Stimulated activated CD4-positive, alpha-beta T cell treated with anti-CD3 and anti-CD28 coated beads, Interleukin-12 subunit alpha, Interleukin-12 subunit beta, amount 100 ng/mL, for 48 hours (primary cell): ENCODE data around the gene LATS2.
"Not testable (repeated sequence)": the region's sequence is repeated elsewhere in the genome, so short reads cannot be mapped to it uniquely, and the experiment has no call there.

Experiments used
- DNase-seq, 3 donors: peaks; one replicate each; pipeline ENCODE4 v3.0.0-alpha.2; 2020; ENCODE audit warnings: low read depth in 2 of 3, low spot score in 1 of 3

LATS2 gene

GRCh38 chr13:20969182-20969581, 92.2 kb downstream of the LATS2 start:
- DNase-seq = no peak

DNA sequence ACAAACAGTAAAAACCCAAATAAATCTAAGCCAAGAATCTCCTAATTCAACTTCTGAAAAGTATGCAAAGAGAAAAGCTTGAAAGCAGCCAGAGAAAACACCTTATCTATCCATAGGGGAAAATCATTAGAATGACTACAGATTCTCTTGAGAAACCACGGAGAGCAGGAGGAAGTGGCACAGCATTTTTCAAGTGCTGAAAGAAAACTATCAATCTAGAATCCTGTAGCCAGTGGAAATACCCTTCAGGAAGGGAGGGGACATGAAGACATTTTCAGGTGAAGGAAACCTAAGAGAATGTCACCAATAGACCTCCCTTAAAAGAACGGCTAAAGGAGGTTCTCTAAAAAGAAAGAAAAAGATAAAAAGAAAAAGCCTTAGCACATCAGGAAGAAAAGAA, 92.6 kb downstream of the LATS2 start:
- DNase-seq = no peak

DNA sequence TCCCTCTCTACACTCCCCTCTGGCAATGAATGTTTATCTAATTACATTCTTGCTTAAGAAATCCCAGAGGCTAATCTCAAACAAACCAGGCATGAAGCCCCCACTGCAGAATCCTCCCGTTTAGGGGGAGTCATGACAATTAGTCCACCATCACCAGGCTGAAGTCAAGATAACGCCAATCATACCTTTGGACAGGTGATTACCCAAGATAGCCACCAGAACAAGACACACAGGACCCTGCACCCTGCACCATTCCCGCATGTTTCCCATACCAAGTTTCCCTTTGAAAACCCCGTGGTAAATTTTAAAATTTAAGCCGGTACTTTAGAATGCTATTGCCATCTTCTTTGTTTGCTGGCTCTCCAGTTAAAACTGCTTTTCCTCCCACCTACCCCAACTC, 94.0 kb downstream of the LATS2 start:
- DNase-seq = no peak

DNA sequence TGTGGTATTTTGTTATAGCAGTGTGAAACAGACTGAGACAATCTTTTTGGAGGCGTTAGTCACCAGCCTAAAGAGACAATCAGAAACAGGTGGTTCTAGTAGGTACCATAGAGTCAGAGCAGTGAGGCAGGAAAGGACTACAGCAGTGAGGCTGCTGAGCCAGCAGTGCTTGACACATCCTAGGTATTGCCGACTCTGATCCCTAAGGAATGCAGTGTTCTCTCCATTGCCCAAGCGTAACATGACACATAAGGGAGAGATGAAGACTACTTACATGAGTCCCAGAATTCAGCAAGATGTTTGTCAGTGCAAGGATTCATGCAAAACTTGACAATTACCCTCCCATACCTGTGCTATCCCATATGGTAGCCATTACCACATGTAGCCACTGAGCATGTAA, 96.5 kb downstream of the LATS2 start:
- no peak for DNase-seq

GRCh38 chr13:20961663-20962062, 99.7 kb downstream of the LATS2 start:
- DNase-seq = not testable (repeated sequence)

DNA sequence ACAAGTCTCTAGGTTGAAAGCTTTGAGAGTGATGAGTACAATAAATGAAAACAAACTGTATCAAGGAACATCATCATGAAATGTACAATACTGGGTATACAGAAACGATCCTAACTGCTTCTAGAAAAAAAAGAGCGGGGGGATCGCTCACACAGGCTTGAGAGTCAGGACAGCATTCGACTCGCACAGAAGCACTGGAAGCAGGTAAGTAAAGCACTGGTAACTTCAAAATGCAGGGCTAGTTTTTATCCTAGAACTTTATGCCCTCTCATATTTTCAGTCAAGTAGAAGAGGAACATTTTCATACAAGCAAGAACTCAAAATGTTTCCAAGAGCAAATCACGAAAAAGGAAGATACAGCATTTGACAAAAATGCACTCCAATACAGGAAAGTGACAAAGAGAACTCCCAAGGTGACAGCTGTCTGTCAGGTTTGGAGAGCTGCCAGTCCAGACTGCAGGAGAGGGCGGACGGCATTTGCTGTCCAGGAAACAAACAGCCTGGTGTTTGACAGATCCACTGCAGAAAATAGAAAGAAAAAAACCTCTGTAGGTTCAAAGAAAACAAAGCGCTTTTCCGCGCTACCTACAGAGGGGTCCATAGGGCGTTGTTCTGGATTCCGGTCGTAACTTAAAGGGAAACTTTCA, 100.6 kb downstream of the LATS2 start:
- no peak for DNase-seq

- not testable (repeated sequence) for DNase-seq
Observed at GRCh38 chr13:20957049-20957620, 104.3 kb downstream of the LATS2 start.

DNA sequence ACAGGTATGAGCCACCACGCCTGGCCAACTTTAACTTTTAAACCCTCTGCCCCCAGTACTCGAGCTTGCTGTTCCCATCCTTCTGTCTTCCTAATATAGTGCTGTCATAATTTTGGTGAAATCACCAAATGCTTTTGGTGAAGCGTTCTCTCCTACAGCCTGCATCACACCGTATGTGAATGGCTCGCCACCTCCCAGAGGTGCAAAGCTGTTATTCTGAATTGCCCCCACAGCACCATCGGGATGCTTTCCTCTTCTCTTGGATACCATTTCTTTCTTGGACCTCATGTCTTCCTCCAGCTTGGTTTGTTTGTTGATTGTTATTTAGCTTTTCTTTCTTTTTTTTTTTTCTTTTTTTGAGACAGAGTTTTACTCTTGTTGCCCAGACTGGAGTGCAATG, 105.9 kb downstream of the LATS2 start:
- no peak for DNase-seq

- DNase-seq = no peak
Observed at GRCh38 chr13:20953245-20953931, 108.0 kb downstream of the LATS2 start.

GRCh38 chr13:20952838-20953237, 108.5 kb downstream of the LATS2 start:
- DNase-seq = no peak

DNA sequence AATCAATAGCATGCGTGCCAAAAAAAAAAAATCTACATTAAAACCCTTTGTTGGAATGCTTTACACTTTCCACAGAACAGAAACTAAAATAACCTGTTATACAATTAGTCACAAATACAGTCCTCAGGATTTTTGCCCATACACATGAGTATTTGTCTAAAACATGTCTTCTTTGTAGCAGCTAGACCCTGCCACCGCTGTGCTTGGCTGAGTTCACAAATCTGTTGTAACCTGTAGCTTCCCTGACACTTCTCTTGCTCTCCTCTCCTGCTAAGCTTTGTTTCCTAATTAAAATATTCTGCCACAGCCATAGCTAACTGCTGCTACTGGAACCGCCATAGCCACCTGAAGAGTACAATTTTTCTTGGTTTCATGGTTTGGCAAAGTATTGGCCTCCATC, 113.4 kb downstream of the LATS2 start:
- not testable (repeated sequence) for DNase-seq

- no peak for DNase-seq
Observed at GRCh38 chr13:20945952-20946383, 115.4 kb downstream of the LATS2 start.

- DNase-seq = no peak
Observed at GRCh38 chr13:20942938-20943559, 118.3 kb downstream of the LATS2 start.

DNA sequence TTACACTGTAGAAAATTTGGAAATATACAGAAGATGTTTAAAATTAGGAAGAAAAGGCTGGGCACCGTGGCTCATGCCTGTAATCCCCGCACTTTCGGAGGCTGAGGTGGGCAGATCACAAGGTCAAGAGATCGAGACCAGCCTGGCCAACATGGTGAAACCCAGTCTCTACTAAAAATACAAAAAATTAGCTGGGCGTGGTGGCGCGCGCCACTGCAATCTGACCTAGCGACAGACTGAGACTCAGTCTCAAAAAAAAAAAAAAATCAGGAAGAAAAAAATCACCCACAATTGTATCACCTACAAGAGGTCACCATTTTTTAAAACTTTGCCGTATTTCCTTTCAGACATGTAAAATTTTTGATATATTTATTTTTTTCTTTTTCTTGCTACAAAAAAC, 120.9 kb downstream of the LATS2 start:
- not testable (repeated sequence) for DNase-seq

DNA sequence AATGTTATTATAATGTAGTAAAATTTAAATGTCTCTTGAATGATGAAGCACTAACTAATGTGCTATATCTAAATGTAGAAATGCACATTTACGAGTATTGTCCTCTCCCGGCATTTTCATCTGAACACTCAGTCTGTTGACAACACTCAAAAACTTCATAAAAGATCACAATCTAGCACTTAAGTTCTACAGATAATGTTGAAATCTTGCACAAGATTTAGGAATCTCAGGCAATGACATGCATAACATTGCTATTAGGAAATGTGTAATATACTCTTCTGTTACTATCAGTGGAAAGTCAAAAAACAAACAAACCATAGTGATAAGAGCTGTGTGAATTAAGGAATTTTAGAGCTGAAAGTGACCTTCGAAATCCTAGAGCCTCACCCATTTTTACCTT, 121.3 kb downstream of the LATS2 start:
- DNase-seq = no peak

- DNase-seq = no peak
Observed at GRCh38 chr13:20939662-20940061, 121.7 kb downstream of the LATS2 start.

DNA sequence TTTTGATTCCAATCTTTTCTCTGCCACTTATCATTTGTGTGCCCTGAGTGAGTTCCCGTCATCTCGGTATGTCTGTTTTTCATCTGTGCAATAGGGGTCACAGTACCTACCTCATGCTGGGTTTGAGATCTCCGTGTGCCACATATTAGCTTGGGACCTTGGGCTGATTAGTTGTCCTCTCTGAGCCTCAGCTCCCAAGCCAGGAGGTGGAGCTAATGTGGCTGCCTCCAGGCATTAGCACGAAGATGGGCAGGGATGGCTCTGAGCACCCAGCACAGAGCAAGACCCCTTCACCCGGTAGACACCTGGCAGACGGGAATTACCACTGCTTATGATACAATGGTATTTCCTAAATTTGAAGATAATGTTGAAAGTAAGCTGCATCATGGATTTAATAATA, 123.1 kb downstream of the LATS2 start:
- no peak for DNase-seq

DNA sequence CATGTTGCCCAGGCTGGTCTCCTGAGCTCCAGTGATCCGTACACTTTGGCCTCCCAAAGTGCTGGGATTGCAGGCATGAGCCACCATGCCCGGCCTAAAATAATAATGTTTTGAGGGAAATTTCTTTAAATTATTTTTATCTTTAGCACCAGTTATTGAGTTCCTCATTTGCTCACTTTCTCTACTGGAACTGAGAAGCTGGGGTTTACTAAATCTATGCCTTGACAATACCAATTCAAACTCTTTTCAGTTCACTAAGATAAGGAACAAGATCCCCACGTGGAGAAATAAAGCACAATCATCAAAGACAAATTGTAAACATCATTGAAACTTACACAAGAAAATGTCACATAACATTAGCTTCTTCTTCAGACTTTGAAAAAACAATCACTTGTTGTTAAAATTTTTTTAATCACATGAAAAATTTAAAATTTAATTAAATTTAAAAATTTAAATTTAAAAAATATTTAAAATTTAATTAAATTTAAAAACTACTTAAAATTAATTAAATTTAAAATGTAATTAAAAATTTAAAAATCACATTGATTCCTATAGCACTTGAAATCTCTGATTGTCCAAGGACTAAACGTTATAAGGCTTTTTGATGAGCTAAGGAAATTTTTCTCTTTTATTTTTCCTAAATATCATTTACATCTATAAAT, 133.7 kb downstream of the LATS2 start:
- no peak for DNase-seq

DNA sequence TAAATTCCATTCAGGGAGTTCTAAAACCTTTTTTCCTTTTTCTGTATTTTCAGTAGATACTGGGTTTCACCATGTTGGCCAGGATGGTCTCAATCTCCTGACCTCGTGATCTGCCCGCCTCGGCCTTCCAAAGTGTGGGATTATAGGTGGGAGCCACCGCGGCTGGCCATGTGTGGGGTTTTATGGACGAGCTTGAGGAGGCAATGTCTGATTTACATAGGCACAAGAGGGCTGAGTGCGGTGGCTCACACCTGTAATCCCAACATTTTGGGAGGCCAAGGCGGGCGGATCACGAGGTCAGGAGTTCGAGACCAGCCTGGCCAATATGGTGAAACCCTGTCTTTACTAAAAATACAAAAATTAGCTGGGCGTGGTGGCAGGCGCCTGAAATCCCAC, 136.0 kb downstream of the LATS2 start:
- DNase-seq = not testable (repeated sequence)

- peak; percentile 35 to 76 (median 61) for DNase-seq
Observed at GRCh38 chr13:20924758-20925394, 136.5 kb downstream of the LATS2 start.

DNA sequence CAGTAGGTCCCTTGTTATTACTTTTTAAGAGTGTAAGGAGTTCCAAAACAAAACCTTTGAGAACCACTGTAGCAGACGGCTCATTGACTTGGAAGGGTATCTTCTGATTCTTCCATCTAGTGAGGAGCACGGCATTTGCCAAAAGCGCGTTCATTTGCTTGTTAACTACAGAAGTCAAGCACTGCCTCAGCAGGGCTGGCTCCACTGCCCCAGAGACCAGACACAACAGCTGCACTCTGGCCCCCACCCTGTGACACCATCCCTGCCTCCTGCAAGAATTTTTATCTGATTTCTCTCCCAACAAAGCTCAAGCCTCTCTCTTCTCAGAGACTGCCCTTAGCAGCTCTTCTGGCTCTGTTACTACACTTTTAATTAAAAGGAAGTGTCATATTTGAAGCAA, 138.1 kb downstream of the LATS2 start:
- no peak for DNase-seq
